T47D (cell line): ENCODE results near the gene ZNF560.
A peak's percentile ranks its signal among the peaks of the same experiment; 100 is the strongest.
"Not testable (repeated sequence)": the region's sequence is repeated elsewhere in the genome, so short reads cannot be mapped to it uniquely, and the experiment has no call there.

ENCODE experiments used
- DNase-seq, 2 experiments: peaks; one replicate each; pipeline versions ENCODE4 v3.0.0 to v3.0.0-alpha.2; 2011 to 2012; ENCODE audit warnings: low read depth in 1 of 2, low spot score in 1 of 2
- JUND ChIP-seq: IDR thresholded peaks from 2 replicates; pipeline ENCODE4 v1.6.1; 2012; ENCODE audit warnings: low read depth
- in situ Hi-C: cut with HindIII; loops from 2 replicates; pipeline ENCODE4 v1.10.0; 2016; ENCODE audit warnings: low sequenced_read_pairs, low pct_unique_long_range_greater_than_20kb

ZNF560 gene

GRCh38 chr19:9498183-9498902, at the start of gene ZNF560:
Gene ZNF560 (minus strand): TSS chr19:9498616. CDS start chr19:9475313, 23,303 bp downstream.
- DNase-seq = peak in 1 of 2 experiments; percentile 3
- in situ Hi-C loops = no loop called here
- TF ChIP-seq JUND = no peak

- DNase-seq = no peak
- in situ Hi-C loops = no loop called here
- TF ChIP-seq JUND = no peak
These were observed 49.5 kb upstream of the ZNF560 start for GRCh38 chr19:9547870-9548269.

- DNase-seq, in situ Hi-C loops: not testable (repeated sequence)
These were observed 42.9 kb upstream of the ZNF560 start for GRCh38 chr19:9541281-9541680.

GRCh38 chr19:9539921-9540320, 41.5 kb upstream of the ZNF560 start:
- DNase-seq, in situ Hi-C loops: not testable (repeated sequence)

GRCh38 chr19:9539201-9539600, 40.8 kb upstream of the ZNF560 start:
- in situ Hi-C loops, DNase-seq: not testable (repeated sequence)

- DNase-seq = peak; percentile 57 to 92
- in situ Hi-C loops = no loop called here
- TF ChIP-seq JUND = no peak
These were observed 40.0 kb upstream of the ZNF560 start, which contains the start of gene ZNF426 for GRCh38 chr19:9538183-9539058. Gene ZNF426 (minus strand): TSS chr19:9538645. CDS start chr19:9536232, 2,413 bp downstream.

- DNase-seq = no peak
- TF ChIP-seq JUND = no peak
- in situ Hi-C loops = no loop called here
These were observed 37.5 kb upstream of the ZNF560 start for GRCh38 chr19:9535934-9536333.

- in situ Hi-C loops = no loop called here
- TF ChIP-seq JUND = no peak
- no peak for DNase-seq
These were observed 33.5 kb upstream of the ZNF560 start for GRCh38 chr19:9531933-9532332.

GRCh38 chr19:9528757-9529336, 30.4 kb upstream of the ZNF560 start:
- no peak for TF ChIP-seq JUND
- in situ Hi-C loops = no loop called here
- DNase-seq = peak in 1 of 2 experiments; percentile 14

- DNase-seq = no peak
- in situ Hi-C loops = no loop called here
- no peak for TF ChIP-seq JUND
These were observed 25.6 kb upstream of the ZNF560 start for GRCh38 chr19:9523885-9524474.

GRCh38 chr19:9507285-9507684, 8.9 kb upstream of the ZNF560 start:
- in situ Hi-C loops = no loop called here
- no peak for DNase-seq
- TF ChIP-seq JUND = no peak

GRCh38 chr19:9500796-9501195, 2.4 kb upstream of the ZNF560 start:
- DNase-seq = no peak
- TF ChIP-seq JUND = no peak
- in situ Hi-C loops = no loop called here

- TF ChIP-seq JUND = no peak
- no peak for DNase-seq
- in situ Hi-C loops = no loop called here
These were observed 4.3 kb downstream of the ZNF560 start for GRCh38 chr19:9494096-9494495.
